ENCODE data around the gene C2CD2.

GRCh38 chr21:41843584-41843983, 110.2 kb downstream of the C2CD2 start:
- no peak for TF ChIP-seq CTCF (IDR thresholded peaks at IDR 0.05; ENCODE audit: extremely low read depth in 1 of 2, insufficient read depth in 1 of 2, low read depth in 1 of 2, low read length in 2 of 2)
- no peak for TF ChIP-seq POLR2AphosphoS5 (IDR thresholded peaks at IDR 0.05; ENCODE audit: insufficient read depth, low read depth, low read length)
- no peak for TF ChIP-seq POLR2A (IDR thresholded peaks at IDR 0.05; ENCODE audit: low read depth, low read length)
- no peak for TF ChIP-seq FOS (IDR thresholded peaks at IDR 0.05; ENCODE audit: borderline replicate concordance, insufficient read depth, low read length)
- no peak for TF ChIP-seq MAX (IDR thresholded peaks at IDR 0.05; ENCODE audit: insufficient read depth, insufficient read length)
- TF ChIP-seq GATA2 (IDR thresholded peaks at IDR 0.05; ENCODE audit: insufficient read depth, insufficient read length, low read depth, low read length): no peak

All from endothelial cell of umbilical vein (primary cell).